BE2C (cell line): ENCODE results near the gene FDXACB1.

Source experiments
- DNase-seq: peaks from one replicate; pipeline ENCODE4 v3.0.0-alpha.2; 2020
- H3K27me3 ChIP-seq: fragments of 250-450 bp; sonication (Bioruptor Pico); 2 replicates; pipeline ENCODE4 v1.5.1; 2020; ENCODE audit warnings: mild to moderate bottlenecking
- H3K36me3 ChIP-seq: fragments of 250-450 bp; sonication (Bioruptor Pico); 2 replicates; pipeline ENCODE4 v1.5.1; 2020; ENCODE audit warnings: mild to moderate bottlenecking
- H3K4me1 ChIP-seq: fragments of 250-450 bp; sonication (Bioruptor Pico); 2 replicates; pipeline ENCODE4 v1.5.1; 2020
- H3K4me3 ChIP-seq: 2 replicates; pipeline ENCODE4 v1.5.1; 2011; ENCODE audit warnings: low read depth, low read length
- H3K9me3 ChIP-seq: fragments of 250-450 bp; sonication (Bioruptor Pico); 2 replicates; pipeline ENCODE4 v1.5.1; 2020
- CTCF ChIP-seq: IDR thresholded peaks from 2 replicates; pipeline ENCODE4 v1.5.1; 2012; ENCODE audit warnings: mild to moderate bottlenecking, low read depth, low read length

Gene FDXACB1

GRCh38 chr11:111836162-111836561 lies 42.8 kb downstream of the FDXACB1 start:
- Histone ChIP-seq H3K9me3 (no peaks in the 10 kb centered on the region), H3K4me1 (peaks cover 6% of the 10 kb centered on the region), H3K27me3 (no peaks in the 10 kb centered on the region), H3K4me3 (no peak overlapping the region), H3K36me3 (peaks cover 2% of the 10 kb centered on the region; the same call in 1 of the 2 replicates)
- DNase-seq = no peak
- no peak for TF ChIP-seq CTCF

- TF ChIP-seq CTCF = no peak
- H3K36me3 ChIP-seq = peaks cover 2% of the 10 kb centered on the region; the same call in 1 of the 2 replicates
Observed at GRCh38 chr11:111835665-111836064, 43.3 kb downstream of the FDXACB1 start.

DNA sequence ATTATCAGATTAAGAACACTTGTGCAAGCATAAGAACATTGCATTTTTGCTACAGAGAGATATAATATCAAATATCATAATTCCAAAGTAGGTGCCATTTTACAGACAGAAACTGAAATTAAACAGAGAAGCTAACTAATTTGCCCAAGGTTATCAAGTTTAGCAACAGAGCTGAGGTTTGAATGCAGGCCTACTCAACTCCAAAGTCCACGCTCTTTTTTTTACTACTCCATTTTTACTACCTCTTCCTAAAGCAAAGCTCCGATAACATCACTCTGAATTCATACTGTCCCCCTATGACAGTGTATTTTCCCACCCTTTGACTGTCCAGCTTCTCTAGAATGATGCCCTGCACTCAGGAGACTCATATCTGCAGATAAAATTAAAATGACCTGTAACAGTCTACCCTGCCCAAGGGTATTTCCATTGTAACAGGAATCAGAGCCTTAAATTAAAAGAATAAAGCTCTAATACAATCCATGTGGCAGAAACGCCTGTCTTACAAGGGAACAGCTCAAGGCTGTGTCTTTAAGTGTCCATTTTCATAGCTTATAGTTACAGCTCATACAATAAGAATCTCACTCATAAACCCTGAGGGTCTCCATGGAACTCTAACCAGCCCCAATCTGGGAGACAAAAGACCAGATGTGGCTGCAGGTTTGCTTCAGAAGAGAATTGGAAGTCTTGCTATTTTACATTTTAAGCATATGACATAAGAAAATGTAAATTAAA lies 44.4 kb downstream of the FDXACB1 start:
- no peak for TF ChIP-seq CTCF
- Histone ChIP-seq H3K27me3 (no peaks in the 10 kb centered on the region), H3K9me3 (no peaks in the 10 kb centered on the region), H3K4me3 (no peak overlapping the region), H3K36me3 (peaks cover 2% of the 10 kb centered on the region; the same call in 1 of the 2 replicates), H3K4me1 (peaks cover 6% of the 10 kb centered on the region)
- no peak for DNase-seq

More at GRCh38 chr11:111835665-111836064, 43.3 kb downstream of the FDXACB1 start:
- Histone ChIP-seq H3K27me3 (no peaks in the 10 kb centered on the region), H3K4me3 (no peak overlapping the region), H3K4me1 (peaks cover 6% of the 10 kb centered on the region), H3K9me3 (no peaks in the 10 kb centered on the region)
- no peak for DNase-seq

- H3K4me3 ChIP-seq = no peak overlapping the region
- no peaks in the 10 kb centered on the region for H3K27me3 ChIP-seq
- no peaks in the 10 kb centered on the region for H3K9me3 ChIP-seq
- peak; percentile 56 for TF ChIP-seq CTCF
- H3K4me1 ChIP-seq = peaks cover 6% of the 10 kb centered on the region
- H3K36me3 ChIP-seq = peaks cover 2% of the 10 kb centered on the region; the same call in 1 of the 2 replicates
- peak; percentile 14 for DNase-seq
Observed at GRCh38 chr11:111833524-111833923, 45.4 kb downstream of the FDXACB1 start.

DNA sequence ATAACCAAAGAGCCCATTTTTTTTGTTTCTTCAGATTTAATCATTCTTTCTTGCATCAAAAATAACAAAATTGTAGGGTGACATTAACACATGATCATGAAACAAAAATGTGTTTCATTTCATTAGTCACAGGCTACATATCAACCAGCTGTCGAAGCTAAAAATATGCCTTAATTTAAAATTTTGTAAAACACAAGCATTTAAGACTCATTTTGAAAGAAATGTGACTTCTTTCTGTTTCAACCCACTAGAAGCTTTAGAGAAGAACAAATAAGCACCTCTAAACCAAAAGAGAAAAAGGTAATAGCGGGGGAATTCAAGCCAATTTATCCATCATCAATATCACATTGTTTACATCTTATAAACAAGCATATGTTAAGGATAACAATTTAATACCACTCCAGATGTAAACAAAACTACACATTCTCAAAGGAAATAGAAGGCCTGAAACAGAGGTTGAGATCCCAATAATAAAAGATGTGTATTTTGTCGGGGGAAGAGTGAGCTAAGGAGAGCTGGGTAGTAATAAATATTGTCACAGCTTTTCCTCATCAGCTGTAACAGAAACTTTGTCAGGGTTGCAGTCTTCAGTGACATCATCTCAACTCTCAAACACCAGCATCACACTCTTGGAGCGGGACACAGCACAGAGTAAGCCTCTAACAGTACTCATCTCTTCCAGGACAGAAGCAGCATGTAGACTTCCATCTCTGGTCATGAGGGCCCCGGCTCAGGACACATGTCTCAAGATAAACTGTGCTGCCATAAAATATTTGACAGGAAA lies 49.6 kb downstream of the FDXACB1 start:
- Histone ChIP-seq H3K4me1 (peaks cover 6% of the 10 kb centered on the region), H3K36me3 (no peaks in the 10 kb centered on the region), H3K4me3 (no peak overlapping the region), H3K9me3 (no peaks in the 10 kb centered on the region), H3K27me3 (no peaks in the 10 kb centered on the region)
- no peak for TF ChIP-seq CTCF
- DNase-seq = no peak
